Measurements from ENCODE around the gene CLCC1.
"Not testable (repeated sequence)": the region's sequence is repeated elsewhere in the genome, so short reads cannot be mapped to it uniquely, and the experiment has no call there.

CLCC1 gene

GRCh38 chr1:108963052-108963686 is at the start of gene CLCC1:
TSS of gene CLCC1 (minus strand) at chr1:108963484. CDS start at chr1:108950437, 13,047 bp downstream.
- ATAC-seq = peak; percentile 95

GRCh38 chr1:109011335-109011734 is 48.1 kb upstream of the CLCC1 start:
- ATAC-seq (no peak), DNase-seq (no peak)

More at GRCh38 chr1:108963052-108963686, at the start of gene CLCC1:
- DNase-seq = peak; percentile 92

GRCh38 chr1:108996622-108997021 is 33.3 kb upstream of the CLCC1 start:
- ATAC-seq (peak; percentile 69), DNase-seq (peak; percentile 30)

- DNase-seq = no peak
- no peak for ATAC-seq
Measured at GRCh38 chr1:108983114-108983513, 19.8 kb upstream of the CLCC1 start.

- no peak for DNase-seq
- ATAC-seq = no peak
Measured at GRCh38 chr1:108976658-108977057, 13.4 kb upstream of the CLCC1 start.

GRCh38 chr1:108972951-108973350 is 9.7 kb upstream of the CLCC1 start:
- no peak for DNase-seq
- no peak for ATAC-seq

GRCh38 chr1:108969346-108969745 is 6.1 kb upstream of the CLCC1 start:
- no peak for ATAC-seq
- no peak for DNase-seq

GRCh38 chr1:108962681-108963051 is 618 bp downstream of the CLCC1 start:
- DNase-seq = peak; percentile 25
- no peak for ATAC-seq

- DNase-seq (no peak), ATAC-seq (no peak)
Measured at GRCh38 chr1:108961752-108962486, 1.4 kb downstream of the CLCC1 start.

GRCh38 chr1:108961198-108961597 is 2.1 kb downstream of the CLCC1 start:
- DNase-seq (no peak), ATAC-seq (no peak)

- no peak for DNase-seq
Measured at GRCh38 chr1:108960719-108961118, 2.6 kb downstream of the CLCC1 start.

GRCh38 chr1:108957888-108958287 is 5.4 kb downstream of the CLCC1 start:
- ATAC-seq (no peak), DNase-seq (no peak)

More at GRCh38 chr1:108960719-108961118, 2.6 kb downstream of the CLCC1 start:
- ATAC-seq = no peak

GRCh38 chr1:108955881-108956280 is 7.4 kb downstream of the CLCC1 start:
- ATAC-seq (no peak), DNase-seq (no peak)

- no peak for ATAC-seq
- DNase-seq = no peak
Measured at GRCh38 chr1:108955111-108955510, 8.2 kb downstream of the CLCC1 start.

- ATAC-seq = no peak
- no peak for DNase-seq
Measured at GRCh38 chr1:108953452-108953851, 9.8 kb downstream of the CLCC1 start.

GRCh38 chr1:108951242-108951641 is 12.0 kb downstream of the CLCC1 start:
- DNase-seq = no peak
- ATAC-seq = no peak

GRCh38 chr1:108949044-108949443 is 14.2 kb downstream of the CLCC1 start:
- DNase-seq = no peak
- ATAC-seq = no peak

- ATAC-seq (no peak), DNase-seq (no peak)
Measured at GRCh38 chr1:108947871-108948525, 15.3 kb downstream of the CLCC1 start.

GRCh38 chr1:108936170-108936569 is 27.1 kb downstream of the CLCC1 start:
- no peak for DNase-seq
- no peak for ATAC-seq

- ATAC-seq = no peak
- DNase-seq = no peak
Measured at GRCh38 chr1:108933944-108934343, 29.3 kb downstream of the CLCC1 start.

GRCh38 chr1:108927565-108927964 is 35.7 kb downstream of the CLCC1 start:
- not testable (repeated sequence) for ATAC-seq, DNase-seq

- DNase-seq (no peak), ATAC-seq (no peak)
Measured at GRCh38 chr1:108925920-108926319, 37.4 kb downstream of the CLCC1 start.

GRCh38 chr1:108916788-108917187 is 46.5 kb downstream of the CLCC1 start:
- no peak for ATAC-seq
- no peak for DNase-seq
